H1 (cell line): Measurements from ENCODE around the gene MACROD1. TPM values are rescaled to one million over a fixed set of nuclear protein-coding genes. Genes with fewer than 3 reads are reported as not detected.

Experiments
- CTCF ChIA-PET: fragments of 300-600 bp; sonication (Branson Sonifier 250); formaldehyde crosslinking; loops from one replicate; lab custom pipeline; 2021; ENCODE audit not compliant: partially characterized antibody; lab: Charles Lee
- POLR2A ChIA-PET: fragments of 300-600 bp; sonication (Branson Sonifier 250); formaldehyde crosslinking; loops from one replicate; lab custom pipeline; 2021; ENCODE audit warnings: inconsistent platforms; ENCODE audit not compliant: partially characterized antibody; lab: Charles Lee
- DNase-seq, 2 experiments: peaks; one replicate each; pipeline versions ENCODE4 v3.0.0 to v3.0.0-alpha.2; 2010 to 2022; ENCODE audit warnings: low spot score in 2 of 2, low read depth in 1 of 2, mixed read lengths in 1 of 2
- FAIRE-seq: peaks from 2 replicates; lab custom pipeline; 2011; peaks lifted over from hg19 to GRCh38; lab: Jason Lieb, UNC
- H2AFZ ChIP-seq: 2 replicates; pipeline ENCODE4 v1.8.1; 2012; ENCODE audit warnings: low read length, inconsistent platforms
- H2AK5ac ChIP-seq: 2 replicates; pipeline ENCODE4 v1.6.1; 2013; ENCODE audit warnings: low read depth, low read length
- H2BK120ac ChIP-seq: replicated peaks from 2 replicates; pipeline ENCODE3; 2013; ENCODE audit warnings: low read depth, low read length, inconsistent platforms
- H2BK12ac ChIP-seq: 2 replicates; pipeline ENCODE4 v1.6.1; 2013; ENCODE audit warnings: low read depth, low read length
- H2BK15ac ChIP-seq: 2 replicates; pipeline ENCODE4 v1.6.1; 2013; ENCODE audit warnings: low read length
- H2BK20ac ChIP-seq: 2 replicates; pipeline ENCODE4 v1.6.1; 2013; ENCODE audit warnings: low read length
- H2BK5ac ChIP-seq: 2 replicates; pipeline ENCODE4 v1.6.1; 2013; ENCODE audit warnings: low read depth, low read length
- H3K14ac ChIP-seq: 2 replicates; pipeline ENCODE4 v1.6.1; 2013; ENCODE audit warnings: inconsistent platforms; ENCODE audit not compliant: insufficient read length
- H3K18ac ChIP-seq: 2 replicates; pipeline ENCODE4 v1.6.1; 2013; ENCODE audit warnings: low read length; ENCODE audit errors: extremely low read depth
- H3K23ac ChIP-seq: 2 replicates; pipeline ENCODE4 v1.6.1; 2013; ENCODE audit warnings: inconsistent platforms; ENCODE audit not compliant: insufficient read length
- H3K23me2 ChIP-seq: 2 replicates; pipeline ENCODE4 v1.6.1; 2013; ENCODE audit warnings: low read depth, low read length
- H3K27ac ChIP-seq: 2 replicates; pipeline ENCODE4 v1.6.1; 2011; ENCODE audit warnings: low read depth, low read length, inconsistent platforms
- H3K27me3 ChIP-seq, 4 experiments: replicated peaks in 1 of 4; 1 replicate in 1 of 4; 2 replicates in 3 of 4; pipeline versions ENCODE4 v1.6.1 to v1.8.1; 2011 to 2013; ENCODE audit warnings: low read length in 3 of 4, mild to moderate bottlenecking in 3 of 4, inconsistent platforms in 2 of 4, mixed read lengths in 2 of 4, moderate library complexity in 1 of 4; ENCODE audit not compliant: control insufficient read depth in 3 of 4, insufficient read depth in 3 of 4; ENCODE audit errors: extremely low read depth in 1 of 4
- H3K36me3 ChIP-seq, 4 experiments: 2 replicates each; pipeline versions ENCODE4 v1.6.1 to v1.8.1; 2011 to 2013; ENCODE audit warnings: mild to moderate bottlenecking in 4 of 4, low read length in 3 of 4, moderate library complexity in 2 of 4, control low read depth in 1 of 4, inconsistent platforms in 1 of 4; ENCODE audit not compliant: insufficient read depth in 4 of 4, control insufficient read depth in 2 of 4
- H3K4ac ChIP-seq: replicated peaks from 2 replicates; pipeline ENCODE3; 2013; ENCODE audit warnings: low read length, low read depth, mixed read lengths, inconsistent platforms; ENCODE audit not compliant: insufficient read length
- H3K4me1 ChIP-seq, 4 experiments: replicated peaks in 1 of 4; 1 replicate in 1 of 4; 2 replicates in 3 of 4; pipeline versions ENCODE4 v1.6.1 to v1.8.1; 2011 to 2013; ENCODE audit warnings: low read length in 3 of 4, inconsistent platforms in 2 of 4, mixed read lengths in 1 of 4; ENCODE audit not compliant: insufficient read depth in 4 of 4, control insufficient read depth in 3 of 4
- H3K4me2 ChIP-seq, 2 experiments: 2 replicates each; pipeline versions ENCODE4 v1.6.1 to v1.8.1; 2011 to 2013; ENCODE audit warnings: low read depth in 2 of 2, low read length in 2 of 2, control low read depth in 1 of 2, inconsistent platforms in 1 of 2, mild to moderate bottlenecking in 1 of 2; ENCODE audit not compliant: insufficient read depth in 1 of 2
- H3K4me3 ChIP-seq, 4 experiments: fragments of 200-600, 300-600 bp in 1 of 4; sonication (generic), shearing (Covaris generic), sonication (Bioruptor Twin) in 1 of 4; 2 replicates each; pipeline versions ENCODE4 v1.5.1 to v1.8.1; 2011 to 2016; ENCODE audit warnings: low read length in 4 of 4, low read depth in 3 of 4, control low read depth in 2 of 4, inconsistent platforms in 2 of 4, mild to moderate bottlenecking in 2 of 4, mixed read lengths in 1 of 4, moderate library complexity in 1 of 4; ENCODE audit not compliant: insufficient read depth in 2 of 4; ENCODE audit errors: extremely low read depth in 1 of 4
- H3K56ac ChIP-seq: replicated peaks from 2 replicates; pipeline ENCODE3; 2013; ENCODE audit warnings: low read depth, mild to moderate bottlenecking, mixed read lengths, low read length, inconsistent platforms; ENCODE audit not compliant: insufficient read length
- H3K79me1 ChIP-seq: 2 replicates; pipeline ENCODE4 v1.6.1; 2013; ENCODE audit warnings: low read depth, low read length, control low read depth
- H3K79me2 ChIP-seq, 2 experiments: 2 replicates each; pipeline versions ENCODE4 v1.6.1 to v1.8.1; 2012 to 2013; ENCODE audit warnings: low read length in 2 of 2, mild to moderate bottlenecking in 2 of 2, inconsistent platforms in 1 of 2; ENCODE audit not compliant: insufficient read depth in 2 of 2, control insufficient read depth in 1 of 2
- H3K9ac ChIP-seq, 4 experiments: replicated peaks in 1 of 4; 1 replicate in 1 of 4; 2 replicates in 3 of 4; pipeline versions ENCODE4 v1.6.1 to v1.8.1; 2011 to 2013; ENCODE audit warnings: low read depth in 3 of 4, low read length in 3 of 4, control low read depth in 2 of 4, mild to moderate bottlenecking in 2 of 4, moderate library complexity in 2 of 4, inconsistent platforms in 1 of 4; ENCODE audit errors: extremely low read depth in 1 of 4
- H3K9me3 ChIP-seq, 2 experiments: 2 replicates each; pipeline versions ENCODE4 v1.6.1 to v1.8.1; 2012 to 2013; ENCODE audit warnings: mild to moderate bottlenecking in 2 of 2, moderate library complexity in 2 of 2, control low read depth in 1 of 2, inconsistent platforms in 1 of 2, low read depth in 1 of 2, low read length in 1 of 2, mixed read lengths in 1 of 2; ENCODE audit not compliant: insufficient read depth in 2 of 2
- H4K20me1 ChIP-seq, 2 experiments: replicated peaks in 1 of 2; 2 replicates each; pipeline versions ENCODE3 to v1.8.1; 2011 to 2013; ENCODE audit warnings: inconsistent platforms in 2 of 2, low read length in 2 of 2, mild to moderate bottlenecking in 1 of 2; ENCODE audit not compliant: insufficient read depth in 2 of 2, control insufficient read depth in 1 of 2
- H4K5ac ChIP-seq: 2 replicates; pipeline ENCODE4 v1.6.1; 2013; ENCODE audit warnings: low read length, low read depth, mixed read lengths, inconsistent platforms; ENCODE audit not compliant: insufficient read length
- H4K8ac ChIP-seq: 2 replicates; pipeline ENCODE4 v1.8.0; 2013; ENCODE audit warnings: mild to moderate bottlenecking, moderate library complexity, low read length, inconsistent platforms; ENCODE audit not compliant: insufficient read depth; ENCODE audit errors: extremely low read depth
- H4K91ac ChIP-seq: replicated peaks from 2 replicates; pipeline ENCODE3; 2013; ENCODE audit warnings: low read length, mixed read lengths, inconsistent platforms; ENCODE audit not compliant: insufficient read length
- BCL11A ChIP-seq, 2 experiments: IDR thresholded peaks; one replicate each; pipeline ENCODE4 v1.6.1; 2011; ENCODE audit warnings: low read depth in 2 of 2, low read length in 2 of 2, mild to moderate bottlenecking in 2 of 2
- BRCA1 ChIP-seq: IDR thresholded peaks from 2 replicates; pipeline ENCODE4 v1.6.1; 2012; ENCODE audit warnings: low read depth, low read length, improper control_type of control experiment
- CBX8 ChIP-seq: fragments of 300-800, 300-1000 bp; sonication (generic); IDR thresholded peaks from 2 replicates; pipeline ENCODE4 v1.7.1; 2016; ENCODE audit warnings: low read depth, low read length, borderline replicate concordance
- CHD1 ChIP-seq: IDR thresholded peaks from 2 replicates; pipeline ENCODE4 v1.6.1; 2012; ENCODE audit warnings: low read depth, low read length, improper control_type of control experiment
- CHD2 ChIP-seq: IDR thresholded peaks from 2 replicates; pipeline ENCODE4 v1.6.1; 2012; ENCODE audit warnings: low read length, improper control_type of control experiment
- GABPA ChIP-seq: IDR thresholded peaks from 2 replicates; pipeline ENCODE4 v1.6.1; 2011; ENCODE audit warnings: mild to moderate bottlenecking, low read length, moderate library complexity, borderline replicate concordance; ENCODE audit not compliant: insufficient read depth
- HDAC6 ChIP-seq: IDR thresholded peaks from one replicate; pipeline ENCODE4 v1.7.1; 2012; ENCODE audit warnings: low read depth, mild to moderate bottlenecking, inconsistent platforms, low read length, moderate library complexity
- JUN ChIP-seq: IDR thresholded peaks from 2 replicates; pipeline ENCODE4 v1.6.1; 2011; ENCODE audit warnings: low read depth, mild to moderate bottlenecking, improper control_type of control experiment, low read length
- NRF1 ChIP-seq: IDR thresholded peaks from 2 replicates; pipeline ENCODE4 v1.6.1; 2011; ENCODE audit warnings: mild to moderate bottlenecking, low read depth, low read length, improper control_type of control experiment
- PHF8 ChIP-seq: fragments of 200-600 bp; sonication (generic); conservative IDR thresholded peaks from 2 replicates; pipeline ENCODE4 v1.7.1; 2012; ENCODE audit warnings: low read depth, mild to moderate bottlenecking, inconsistent platforms, low read length, moderate library complexity
- SP1 ChIP-seq: IDR thresholded peaks from 2 replicates; pipeline ENCODE4 v1.6.1; 2011; ENCODE audit warnings: low read depth, low read length
- SRF ChIP-seq: IDR thresholded peaks from 2 replicates; pipeline ENCODE4 v1.6.1; 2011; ENCODE audit warnings: mild to moderate bottlenecking, low read depth, low read length, moderate library complexity
- TBP ChIP-seq: IDR thresholded peaks from 2 replicates; pipeline ENCODE4 v1.6.1; 2011; ENCODE audit warnings: low read depth, low read length, improper control_type of control experiment
- WGBS, 2 experiments: shearing (Covaris generic) in 1 of 2; methylation state at CpG; one replicate each; pipeline versions ENCODE4 v1.1.6 to v1.1.7; 2013 to 2015; ENCODE audit warnings: low lambda C conversion rate in 2 of 2, mixed read lengths in 2 of 2, inconsistent platforms in 1 of 2, low coverage in 1 of 2, missing lambda C conversion rate in 1 of 2; ENCODE audit not compliant: insufficient replicate concordance in 2 of 2, insufficient coverage in 1 of 2, insufficient read length in 1 of 2; ENCODE audit errors: extremely low coverage in 1 of 2, missing lambda C conversion rate in 1 of 2; 5-methylcytosine and 5-hydroxymethylcytosine counted together
- polyA plus RNA-seq, 7 experiments: library from polyadenylated mRNA; depleted of rRNA in 3 of 7; stranded (reverse) in 5 of 7; unstranded in 2 of 7; fragments of >200 nt in 5 of 7; fragments of 200-250 nt in 2 of 7; gene quantifications; 1 replicate in 5 of 7; 2 replicates in 1 of 7; 4 replicates in 1 of 7; pipeline versions ENCODE4 v1.2.1 to v1.2.3, GENCODE V29; 2011 to 2013; ENCODE audit warnings: missing spikeins in 2 of 7, mixed read lengths in 2 of 7
- total RNA-seq: library from RNA; stranded (reverse); fragmentation: NEBNext Ultra II Directional; extraction: Animal tissue kit (Norgen Biotek cat#: 25700); gene quantifications from 2 replicates; pipeline ENCODE4 v1.2.1, GENCODE V29; 2021

MACROD1 gene
- total and polyA plus RNA-seq, 2 of the 8 experiments (the other 6 are each of a cell fraction or from before 2014, with no cell fraction given), result 19.5 to 34.1 TPM

GRCh38 chr11:64062185-64063039 is 103.5 kb downstream of the MACROD1 start:
- Histone ChIP-seq H3K27ac (no peak overlapping the region), H3K4me3 (no peak overlapping the region), H2BK120ac (no peak overlapping the region), H2BK5ac (no peak overlapping the region), H3K18ac (no peak overlapping the region), H4K20me1 (peaks cover 9 to 29% of the 10 kb centered on the region in 2 experiments), H4K8ac (no peak overlapping the region), H3K4ac (no peak overlapping the region), H2AK5ac (no peak overlapping the region), H3K36me3 (no peaks in the 10 kb centered on the region), H2BK20ac (no peak overlapping the region), H2BK12ac (no peak overlapping the region; the same call in 1 of the 2 replicates), H3K79me1 (0 out of 2 replicates have a peak, but pooled peaks cover 2% of the 10 kb centered on the region), H3K23me2 (peaks cover 4% of the 10 kb centered on the region), H3K79me2 (no peaks in the 10 kb centered on the region), H3K9me3 (no peaks in the 10 kb centered on the region), H2BK15ac (no peak overlapping the region), H3K23ac (no peak overlapping the region), H3K14ac (no peak overlapping the region), H3K9ac (no peak overlapping the region), H3K4me2 (no peak overlapping the region), H4K5ac (no peak overlapping the region), H2AFZ (no peak overlapping the region), H3K4me1 (peaks cover 0 to 13% (median 6%) of the 10 kb centered on the region in 4 experiments; a peak in 6 of 7 replicates), H3K56ac (no peak overlapping the region), H3K27me3 (peaks cover 13 to 86% (median 67%) of the 10 kb centered on the region in 4 experiments), H4K91ac (no peak overlapping the region)
- POLR2A ChIA-PET, result interaction anchor here (0.6 to 1.4 kb wide), 2 partner anchors 65 to 184 kb away, joined by 3 read pairs; no protein-coding TSS in a partner anchor
- DNase-seq, result no peak
- FAIRE-seq, result no peak
- 79% methylated on average over 16 of the region's 16 CpGs; no CpG with 5 or more reads in 1 of the 2 experiments for WGBS, 2 experiments
- CTCF ChIA-PET, result interaction anchor here (0.7 to 5.7 kb wide), 8 partner anchors 11 to 737 kb away, joined by 3 to 22 read pairs (median 4); no protein-coding TSS in a partner anchor
- TF ChIP-seq HDAC6, result no peak
- no peak for TF ChIP-seq SP1
- TF ChIP-seq JUN, result no peak
- no peak for TF ChIP-seq GABPA
- TF ChIP-seq BCL11A (IDR thresholded peaks at IDR 0.05; ENCODE audit: low read depth in 2 of 2, low read length in 2 of 2), result no peak
- no peak for TF ChIP-seq CHD1
- no peak for TF ChIP-seq TBP
- no peak for TF ChIP-seq CHD2
- TF ChIP-seq PHF8, result no peak
- TF ChIP-seq SRF, result no peak
- no peak for TF ChIP-seq NRF1
- no peak for TF ChIP-seq BRCA1
- no peak for TF ChIP-seq CBX8
